GM19043 (cell line): ENCODE results near the gene PTPN7.
A peak's percentile ranks its signal among the peaks of the same experiment; 100 is the strongest.
"Not testable (repeated sequence)": the region's sequence is repeated elsewhere in the genome, so short reads cannot be mapped to it uniquely, and the experiment has no call there.

Experiments used
- ATAC-seq: cut with Tn5 transposase; IDR thresholded peaks from one replicate; pipeline ENCODE4 v1.9.1; 2021; ENCODE audit warnings: low read depth; ENCODE audit not compliant: unreplicated experiment

PTPN7 gene

DNA sequence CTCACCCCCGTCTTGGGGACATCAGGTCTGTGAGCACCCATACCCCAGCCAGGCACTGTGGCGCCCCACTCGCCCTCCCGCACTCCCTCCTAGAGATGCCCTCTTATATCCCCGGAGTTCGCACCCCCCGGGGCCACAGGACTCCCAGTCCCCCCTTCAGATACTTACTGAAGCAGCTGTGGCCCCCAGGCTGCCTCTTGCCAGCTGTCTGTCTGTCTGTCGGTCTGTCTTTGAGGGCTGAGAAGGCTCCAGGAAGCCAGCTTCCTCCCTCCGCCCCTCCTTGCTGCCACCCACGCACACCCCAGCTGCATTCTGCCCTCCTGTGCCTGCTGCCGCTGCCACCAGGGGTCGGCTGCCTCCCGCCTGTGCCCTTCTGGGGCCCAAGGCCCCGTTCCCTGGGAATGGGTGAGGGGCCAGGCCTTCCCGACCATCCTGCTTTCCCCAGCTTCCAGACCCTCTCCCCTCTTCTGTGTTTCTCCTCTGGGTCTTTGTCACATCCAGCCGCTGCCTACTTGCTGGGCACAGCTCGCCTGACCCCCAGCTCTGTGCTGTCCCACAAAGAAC, at the start of gene PTPN7:
Gene PTPN7, minus strand, starts transcription at position 226 of the 564 bp plus-strand sequence. CDS start 1,200 bp downstream, outside the sequence.
- ATAC-seq = peak; percentile 25

- no peak for ATAC-seq
Observed at GRCh38 chr1:202208351-202208857, 48.0 kb upstream of the PTPN7 start.

GRCh38 chr1:202207292-202207691, 46.9 kb upstream of the PTPN7 start:
- no peak for ATAC-seq

DNA sequence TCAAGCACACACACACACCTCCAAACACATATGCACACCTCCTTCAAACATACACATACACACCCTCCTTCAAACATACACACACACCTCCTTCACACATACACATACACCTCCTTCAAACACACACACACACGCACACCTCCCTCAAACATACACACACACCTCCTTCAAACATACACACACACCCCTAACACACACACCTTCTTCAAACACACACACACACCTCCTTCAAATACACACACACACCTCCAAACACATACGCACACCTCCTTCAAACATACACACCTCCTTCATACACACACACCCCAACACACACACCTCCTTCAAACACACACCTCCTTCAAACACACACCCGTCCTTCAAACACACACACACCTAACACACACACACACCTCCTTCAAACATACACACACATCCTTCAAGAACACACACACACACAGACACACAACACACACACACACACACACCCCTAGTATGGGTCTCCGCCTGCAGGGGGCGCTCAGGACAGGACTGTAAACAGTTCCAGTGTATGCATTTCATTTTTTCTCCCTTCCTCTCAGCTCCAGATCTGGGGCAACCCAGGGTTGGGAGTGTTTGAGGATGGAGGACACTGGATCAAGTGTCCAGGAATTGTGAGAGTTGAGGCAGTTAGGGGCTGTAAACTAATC, 45.3 kb upstream of the PTPN7 start:
- ATAC-seq = no peak

DNA sequence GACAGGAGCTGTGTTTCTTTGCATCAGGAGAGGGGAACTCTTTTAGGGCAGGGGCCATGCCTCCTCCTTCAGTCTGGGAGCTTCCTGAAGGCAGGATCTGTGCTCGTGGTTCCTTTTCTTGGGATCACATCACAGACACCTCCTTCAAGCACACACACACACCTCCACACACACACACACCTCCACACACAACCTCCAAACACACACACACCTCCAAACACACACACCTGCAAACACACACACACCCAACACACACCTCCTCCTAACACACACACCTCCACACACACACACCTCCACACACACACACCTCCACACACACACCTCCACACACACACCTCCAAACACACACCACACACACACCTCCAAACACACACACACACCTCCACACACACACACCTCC, 43.7 kb upstream of the PTPN7 start:
- no peak for ATAC-seq

GRCh38 chr1:202203238-202204039, 43.0 kb upstream of the PTPN7 start:
- ATAC-seq = no peak

DNA sequence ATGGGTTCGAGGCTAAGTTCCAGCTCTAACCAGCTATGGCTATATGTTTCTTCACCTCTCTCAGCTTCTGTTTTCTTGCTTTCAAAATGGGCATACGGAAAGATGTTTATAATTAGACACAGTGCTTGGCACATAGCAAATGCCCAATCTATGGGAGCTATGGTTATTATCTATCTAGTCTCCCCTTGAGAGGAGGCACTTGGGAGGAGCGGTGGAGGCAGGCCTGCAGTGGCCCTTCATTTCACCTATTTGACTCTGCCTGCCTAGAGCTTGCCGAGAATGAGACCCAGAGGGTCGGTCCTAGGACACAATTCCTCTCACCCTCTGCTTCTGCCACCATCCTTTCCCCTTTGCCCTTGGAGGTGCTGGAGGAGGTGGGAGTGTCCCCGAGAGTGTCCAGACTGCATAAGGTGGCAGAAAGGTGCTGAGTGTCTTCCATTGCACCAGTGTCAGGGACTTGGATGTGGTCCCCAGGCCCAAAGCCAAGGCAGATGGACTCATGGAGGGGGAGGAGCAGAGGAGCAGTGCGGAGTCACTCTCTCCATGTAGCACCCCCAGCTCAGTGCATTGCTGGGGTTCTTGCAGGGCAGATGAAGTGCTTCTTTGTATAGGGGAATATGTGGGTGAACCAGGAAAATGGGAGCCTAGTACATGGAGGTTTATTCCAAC, 42.2 kb upstream of the PTPN7 start:
- ATAC-seq = no peak

DNA sequence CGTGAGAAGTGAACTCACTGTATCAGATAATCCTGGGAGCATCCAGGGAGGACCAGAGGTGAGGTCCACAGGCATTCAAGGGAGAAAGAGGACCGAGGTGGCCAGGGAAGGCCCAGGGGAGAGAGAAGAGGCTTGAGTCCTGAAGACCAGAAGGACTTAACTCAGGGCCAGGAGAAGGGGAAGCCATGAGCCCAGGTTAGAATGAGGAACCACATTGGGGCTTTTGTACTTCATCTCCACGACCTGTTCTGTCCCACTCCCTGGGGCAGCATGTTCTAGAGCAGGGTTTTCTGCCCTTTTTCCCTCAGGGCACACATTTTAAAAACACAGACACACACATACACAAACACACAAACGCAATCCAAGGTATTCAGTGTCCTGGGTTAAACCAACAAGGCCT, 41.6 kb upstream of the PTPN7 start:
- ATAC-seq = no peak

DNA sequence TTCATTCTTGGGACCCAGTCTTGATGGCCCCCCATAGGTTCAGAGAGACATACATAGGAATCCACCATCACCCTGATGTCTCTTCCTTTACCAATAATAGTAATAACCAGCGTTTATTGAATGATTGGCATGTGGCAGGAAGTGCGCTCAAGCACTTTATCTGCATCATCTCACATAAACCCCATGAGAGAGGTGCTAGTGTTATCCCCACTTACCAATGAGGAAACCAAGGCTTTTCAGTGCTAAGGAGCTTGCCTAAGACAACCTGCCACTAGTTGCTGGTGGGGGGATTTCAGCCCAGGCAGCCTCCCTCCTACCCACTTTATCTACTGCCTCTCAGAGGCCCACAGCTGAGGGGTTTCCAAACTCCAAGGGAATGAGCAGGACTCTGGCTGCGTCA, 40.9 kb upstream of the PTPN7 start:
- ATAC-seq = no peak

GRCh38 chr1:202200669-202201068, 40.3 kb upstream of the PTPN7 start:
- ATAC-seq = no peak

DNA sequence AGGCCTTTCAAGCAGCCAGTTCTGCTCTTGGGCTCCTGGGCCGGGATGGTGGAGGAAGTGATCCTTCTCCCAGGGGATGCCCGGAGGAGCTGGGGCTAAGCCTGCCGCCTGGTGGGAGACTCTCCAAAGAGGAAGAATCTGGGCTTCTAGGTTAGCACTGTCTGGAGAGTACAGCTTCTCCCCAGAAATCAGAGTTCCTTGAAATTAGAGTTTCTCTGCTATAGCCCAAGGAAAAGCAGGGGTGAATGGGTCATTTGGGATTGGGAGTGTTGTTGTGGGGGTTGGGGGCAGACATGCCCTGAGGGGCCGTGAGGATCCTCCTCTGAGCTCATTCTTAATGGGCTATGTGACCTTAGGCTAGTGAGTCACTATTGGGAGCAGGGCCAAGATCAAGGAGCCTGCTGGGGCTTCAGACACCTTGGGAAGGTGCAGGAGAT, 39.7 kb upstream of the PTPN7 start:
- ATAC-seq = no peak

- no peak for ATAC-seq
Observed at GRCh38 chr1:202199040-202199889, 38.9 kb upstream of the PTPN7 start.

- ATAC-seq = no peak
Observed at GRCh38 chr1:202198366-202198724, 37.9 kb upstream of the PTPN7 start.

DNA sequence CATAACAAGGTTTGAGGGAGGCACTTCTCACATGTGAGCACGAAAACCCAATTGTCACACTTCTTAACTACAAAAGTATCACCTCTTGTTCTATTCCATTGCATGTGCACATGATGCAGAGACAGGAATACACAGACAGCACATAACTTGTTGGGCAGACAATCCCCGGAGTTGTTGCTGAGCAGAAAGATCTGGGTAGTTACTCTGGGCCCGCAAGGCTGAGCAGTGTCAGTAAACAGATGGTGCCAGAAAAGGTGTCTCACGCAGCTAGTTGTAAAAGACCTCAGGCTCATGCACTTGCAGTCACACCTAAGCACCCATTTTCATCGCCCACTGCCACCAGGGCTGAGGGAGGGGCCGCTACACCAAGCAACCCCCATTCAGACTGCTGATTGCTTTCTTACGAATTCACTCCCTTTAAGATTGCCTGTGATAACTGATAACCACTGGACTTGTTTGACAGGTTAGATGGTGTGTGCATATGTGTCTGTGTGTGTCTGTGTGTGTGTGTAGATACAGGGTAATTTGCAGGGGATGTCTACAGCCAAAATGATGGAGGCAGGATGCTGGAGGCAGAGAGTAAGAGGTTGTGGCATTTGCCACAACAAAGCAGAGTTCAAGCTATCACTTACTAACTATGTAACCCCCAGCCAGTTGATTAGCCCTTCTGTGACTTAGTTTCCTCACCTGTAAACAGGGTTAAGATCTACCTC, 37.4 kb upstream of the PTPN7 start:
- ATAC-seq = no peak

- no peak for ATAC-seq
Observed at GRCh38 chr1:202194328-202194648, 33.9 kb upstream of the PTPN7 start.

DNA sequence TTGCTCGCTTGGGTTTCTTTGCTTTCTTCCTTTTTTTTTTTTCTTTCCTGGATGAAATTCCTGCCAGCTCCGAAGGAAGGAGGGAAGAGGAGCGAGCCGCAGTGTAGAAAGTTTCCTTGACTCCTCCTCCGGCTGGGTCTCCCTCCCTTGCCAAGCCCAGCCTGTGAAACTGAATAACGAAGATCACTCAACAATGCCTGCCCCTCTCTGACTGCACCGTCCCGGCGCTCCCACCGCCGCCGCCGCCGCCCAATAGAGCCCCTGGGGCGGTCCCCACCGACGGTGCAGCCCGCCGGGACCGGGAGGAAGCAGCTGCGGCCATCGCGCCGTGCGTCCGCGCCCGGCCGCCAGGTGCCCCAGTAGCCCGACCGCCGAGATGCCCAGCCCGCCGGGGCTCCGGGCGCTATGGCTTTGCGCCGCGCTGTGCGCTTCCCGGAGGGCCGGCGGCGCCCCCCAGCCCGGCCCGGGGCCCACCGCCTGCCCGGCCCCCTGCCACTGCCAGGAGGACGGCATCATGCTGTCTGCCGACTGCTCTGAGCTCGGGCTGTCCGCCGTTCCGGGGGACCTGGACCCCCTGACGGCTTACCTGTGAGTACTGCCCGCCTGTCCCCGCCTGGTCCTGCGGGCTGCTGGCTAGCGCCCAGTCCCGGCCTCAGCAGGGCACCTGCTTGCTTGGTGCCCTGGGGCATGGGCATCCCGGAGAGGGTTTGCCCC, 33.4 kb upstream of the PTPN7 start, which contains the start of gene LGR6:
Gene LGR6, plus strand, starts transcription at position 186 of the 714 bp plus-strand sequence. Its CDS starts 191 bp downstream, at position 377.
- no peak for ATAC-seq

GRCh38 chr1:202192770-202193613, 32.6 kb upstream of the PTPN7 start:
- no peak for ATAC-seq

DNA sequence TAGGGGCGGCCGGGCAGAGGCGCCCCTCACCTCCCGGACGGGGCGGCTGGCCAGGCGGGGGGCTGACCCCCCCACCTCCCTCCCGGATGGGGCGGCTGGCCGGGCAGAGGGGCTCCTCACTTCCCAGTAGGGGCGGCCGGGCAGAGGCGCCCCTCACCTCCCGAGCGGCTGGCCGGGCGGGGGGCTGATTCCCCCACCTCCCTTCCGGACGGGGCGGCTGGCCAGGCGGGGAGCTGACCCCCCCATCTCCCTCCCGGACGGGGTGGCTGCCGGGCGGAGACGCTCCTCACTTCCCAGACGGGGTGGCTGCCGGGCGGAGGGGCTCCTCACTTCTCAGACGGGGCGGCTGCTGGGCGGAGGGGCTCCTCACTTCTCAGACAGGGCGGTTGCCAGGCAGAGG, 31.0 kb upstream of the PTPN7 start:
- not testable (repeated sequence) for ATAC-seq
